ENCODE results near the gene ITGBL1. TPM values are rescaled to one million over a fixed set of nuclear protein-coding genes. Genes with fewer than 3 reads are reported as not detected.

Gene ITGBL1
- polyA plus RNA-seq, 4 donors, result 0.06 to 0.73 TPM; not detected in 2

- no peak for DNase-seq
- no peak for FAIRE-seq
- Histone ChIP-seq H3K9me3 (ENCODE audit: control insufficient read depth in 2 of 2, insufficient read depth in 1 of 2, low read depth in 1 of 2, low read length in 1 of 2) (no peaks in the 10 kb centered on the region), H3K36me3 (ENCODE audit: control insufficient read depth in 3 of 3, insufficient read depth in 2 of 3, low read depth in 1 of 3, low read length in 3 of 3) (no peaks in the 10 kb centered on the region), H3K4me1 (ENCODE audit: control insufficient read depth in 3 of 3, insufficient read depth in 2 of 3, low read depth in 1 of 3, low read length in 2 of 3) (no peaks in the 10 kb centered on the region), H3K27me3 (ENCODE audit: control insufficient read depth in 3 of 3, insufficient read depth in 3 of 3, low read length in 3 of 3) (no peaks in the 10 kb centered on the region), H3K27ac (ENCODE audit: low read depth in 1 of 3, low read length in 2 of 3) (no peak overlapping the region), H3K4me3 (ENCODE audit: low read depth in 1 of 3, low read length in 3 of 3) (no peak overlapping the region)
- WGBS, 3 donors, result 64 to 85% (median 74%) methylated on average over 3 of the region's 3 CpGs
These were observed 13.4 kb downstream of the ITGBL1 start for GRCh38 chr13:101465877-101466276.

GRCh38 chr13:101467415-101467814, 14.9 kb downstream of the ITGBL1 start:
- Histone ChIP-seq H3K4me1 (ENCODE audit: control insufficient read depth in 3 of 3, insufficient read depth in 2 of 3, low read depth in 1 of 3, low read length in 2 of 3) (no peaks in the 10 kb centered on the region), H3K36me3 (ENCODE audit: control insufficient read depth in 3 of 3, insufficient read depth in 2 of 3, low read depth in 1 of 3, low read length in 3 of 3) (no peaks in the 10 kb centered on the region), H3K4me3 (ENCODE audit: low read depth in 1 of 3, low read length in 3 of 3) (no peak overlapping the region), H3K27ac (ENCODE audit: low read depth in 1 of 3, low read length in 2 of 3) (no peak overlapping the region), H3K9me3 (ENCODE audit: control insufficient read depth in 2 of 2, insufficient read depth in 1 of 2, low read depth in 1 of 2, low read length in 1 of 2) (no peaks in the 10 kb centered on the region), H3K27me3 (ENCODE audit: control insufficient read depth in 3 of 3, insufficient read depth in 3 of 3, low read length in 3 of 3) (no peaks in the 10 kb centered on the region)
- WGBS, 3 donors, result 74 to 79% (median 78%) methylated on average over 4 of the region's 4 CpGs
- DNase-seq, result no peak
- no peak for FAIRE-seq

GRCh38 chr13:101473458-101473857, 21.0 kb downstream of the ITGBL1 start:
- FAIRE-seq, result no peak
- no peak overlapping the region for H3K4me3 ChIP-seq (ENCODE audit: low read depth in 1 of 3, low read length in 3 of 3)
- no peaks in the 10 kb centered on the region for H3K4me1 ChIP-seq (ENCODE audit: control insufficient read depth in 3 of 3, insufficient read depth in 2 of 3, low read depth in 1 of 3, low read length in 2 of 3)
- no peaks in the 10 kb centered on the region for H3K36me3 ChIP-seq (ENCODE audit: control insufficient read depth in 3 of 3, insufficient read depth in 2 of 3, low read depth in 1 of 3, low read length in 3 of 3)
- no peaks in the 10 kb centered on the region for H3K9me3 ChIP-seq (ENCODE audit: control insufficient read depth in 2 of 2, insufficient read depth in 1 of 2, low read depth in 1 of 2, low read length in 1 of 2)
- 63 to 74% (median 68%) methylated on average over 2 of the region's 2 CpGs for WGBS, 3 donors
- no peaks in the 10 kb centered on the region for H3K27me3 ChIP-seq (ENCODE audit: control insufficient read depth in 3 of 3, insufficient read depth in 3 of 3, low read length in 3 of 3)
- DNase-seq, result no peak
- H3K27ac ChIP-seq (ENCODE audit: low read depth in 1 of 3, low read length in 2 of 3), result no peak overlapping the region

GRCh38 chr13:101474419-101474957, 22.0 kb downstream of the ITGBL1 start:
- Histone ChIP-seq H3K4me1 (ENCODE audit: control insufficient read depth in 3 of 3, insufficient read depth in 2 of 3, low read depth in 1 of 3, low read length in 2 of 3) (no peaks in the 10 kb centered on the region), H3K27me3 (ENCODE audit: control insufficient read depth in 3 of 3, insufficient read depth in 3 of 3, low read length in 3 of 3) (no peaks in the 10 kb centered on the region), H3K36me3 (ENCODE audit: control insufficient read depth in 3 of 3, insufficient read depth in 2 of 3, low read depth in 1 of 3, low read length in 3 of 3) (no peaks in the 10 kb centered on the region), H3K4me3 (ENCODE audit: low read depth in 1 of 3, low read length in 3 of 3) (no peak overlapping the region), H3K27ac (ENCODE audit: low read depth in 1 of 3, low read length in 2 of 3) (no peak overlapping the region), H3K9me3 (ENCODE audit: control insufficient read depth in 2 of 2, insufficient read depth in 1 of 2, low read depth in 1 of 2, low read length in 1 of 2) (no peaks in the 10 kb centered on the region)
- FAIRE-seq (no peak), DNase-seq (no peak)
- 50 to 60% (median 60%) methylated on average over 2 of the region's 2 CpGs for WGBS, 3 donors

- Histone ChIP-seq H3K4me1 (ENCODE audit: control insufficient read depth in 3 of 3, insufficient read depth in 2 of 3, low read depth in 1 of 3, low read length in 2 of 3) (no peaks in the 10 kb centered on the region), H3K9me3 (ENCODE audit: control insufficient read depth in 2 of 2, insufficient read depth in 1 of 2, low read depth in 1 of 2, low read length in 1 of 2) (no peaks in the 10 kb centered on the region), H3K27ac (ENCODE audit: low read depth in 1 of 3, low read length in 2 of 3) (no peak overlapping the region), H3K4me3 (ENCODE audit: low read depth in 1 of 3, low read length in 3 of 3) (no peak overlapping the region), H3K36me3 (ENCODE audit: control insufficient read depth in 3 of 3, insufficient read depth in 2 of 3, low read depth in 1 of 3, low read length in 3 of 3) (no peaks in the 10 kb centered on the region), H3K27me3 (ENCODE audit: control insufficient read depth in 3 of 3, insufficient read depth in 3 of 3, low read length in 3 of 3) (no peaks in the 10 kb centered on the region)
- DNase-seq (no peak), FAIRE-seq (no peak)
These were observed 23.1 kb downstream of the ITGBL1 start for GRCh38 chr13:101475536-101475935.

GRCh38 chr13:101481421-101481820, 28.9 kb downstream of the ITGBL1 start:
- H3K4me3 ChIP-seq (ENCODE audit: low read depth in 1 of 3, low read length in 3 of 3), result no peak overlapping the region
- WGBS, 3 donors, result 39 to 66% (median 59%) methylated on average over 1 of the region's 1 CpG
- H3K36me3 ChIP-seq (ENCODE audit: control insufficient read depth in 3 of 3, insufficient read depth in 2 of 3, low read depth in 1 of 3, low read length in 3 of 3), result no peaks in the 10 kb centered on the region
- no peak for DNase-seq
- H3K4me1 ChIP-seq (ENCODE audit: control insufficient read depth in 3 of 3, insufficient read depth in 2 of 3, low read depth in 1 of 3, low read length in 2 of 3), result no peaks in the 10 kb centered on the region
- no peaks in the 10 kb centered on the region for H3K27me3 ChIP-seq (ENCODE audit: control insufficient read depth in 3 of 3, insufficient read depth in 3 of 3, low read length in 3 of 3)
- FAIRE-seq, result no peak
- no peaks in the 10 kb centered on the region for H3K9me3 ChIP-seq (ENCODE audit: control insufficient read depth in 2 of 2, insufficient read depth in 1 of 2, low read depth in 1 of 2, low read length in 1 of 2)
- no peak overlapping the region for H3K27ac ChIP-seq (ENCODE audit: low read depth in 1 of 3, low read length in 2 of 3)

GRCh38 chr13:101486708-101487437, 34.4 kb downstream of the ITGBL1 start:
- Histone ChIP-seq H3K4me3 (ENCODE audit: low read depth in 1 of 3, low read length in 3 of 3) (no peak overlapping the region), H3K27me3 (ENCODE audit: control insufficient read depth in 3 of 3, insufficient read depth in 3 of 3, low read length in 3 of 3) (no peaks in the 10 kb centered on the region), H3K27ac (ENCODE audit: low read depth in 1 of 3, low read length in 2 of 3) (no peak overlapping the region), H3K36me3 (ENCODE audit: control insufficient read depth in 3 of 3, insufficient read depth in 2 of 3, low read depth in 1 of 3, low read length in 3 of 3) (no peaks in the 10 kb centered on the region), H3K4me1 (ENCODE audit: control insufficient read depth in 3 of 3, insufficient read depth in 2 of 3, low read depth in 1 of 3, low read length in 2 of 3) (no peaks in the 10 kb centered on the region), H3K9me3 (ENCODE audit: control insufficient read depth in 2 of 2, insufficient read depth in 1 of 2, low read depth in 1 of 2, low read length in 1 of 2) (no peaks in the 10 kb centered on the region)
- peak in 1 of 2 donors; percentile 2 for DNase-seq
- 27 to 75% (median 67%) methylated on average over 1 of the region's 1 CpG for WGBS, 3 donors
- FAIRE-seq, result no peak

GRCh38 chr13:101487438-101487830, 35.0 kb downstream of the ITGBL1 start:
- DNase-seq (no peak), FAIRE-seq (no peak)
- no peaks in the 10 kb centered on the region for H3K27me3 ChIP-seq (ENCODE audit: control insufficient read depth in 3 of 3, insufficient read depth in 3 of 3, low read length in 3 of 3)
- no peak overlapping the region for H3K4me3 ChIP-seq (ENCODE audit: low read depth in 1 of 3, low read length in 3 of 3)
- H3K27ac ChIP-seq (ENCODE audit: low read depth in 1 of 3, low read length in 2 of 3), result no peak overlapping the region
- H3K36me3 ChIP-seq (ENCODE audit: control insufficient read depth in 3 of 3, insufficient read depth in 2 of 3, low read depth in 1 of 3, low read length in 3 of 3), result no peaks in the 10 kb centered on the region
- 80 to 93% (median 86%) methylated on average over 4 of the region's 4 CpGs for WGBS, 3 donors
- no peaks in the 10 kb centered on the region for H3K9me3 ChIP-seq (ENCODE audit: control insufficient read depth in 2 of 2, insufficient read depth in 1 of 2, low read depth in 1 of 2, low read length in 1 of 2)
- no peaks in the 10 kb centered on the region for H3K4me1 ChIP-seq (ENCODE audit: control insufficient read depth in 3 of 3, insufficient read depth in 2 of 3, low read depth in 1 of 3, low read length in 2 of 3)

- DNase-seq (no peak), FAIRE-seq (no peak)
- H3K27me3 ChIP-seq (ENCODE audit: control insufficient read depth in 3 of 3, insufficient read depth in 3 of 3, low read length in 3 of 3), result no peaks in the 10 kb centered on the region
- H3K36me3 ChIP-seq (ENCODE audit: control insufficient read depth in 3 of 3, insufficient read depth in 2 of 3, low read depth in 1 of 3, low read length in 3 of 3), result no peaks in the 10 kb centered on the region
- no peaks in the 10 kb centered on the region for H3K4me1 ChIP-seq (ENCODE audit: control insufficient read depth in 3 of 3, insufficient read depth in 2 of 3, low read depth in 1 of 3, low read length in 2 of 3)
- no peak overlapping the region for H3K27ac ChIP-seq (ENCODE audit: low read depth in 1 of 3, low read length in 2 of 3)
- H3K4me3 ChIP-seq (ENCODE audit: low read depth in 1 of 3, low read length in 3 of 3), result no peak overlapping the region
- 87 to 92% (median 89%) methylated on average over 1 of the region's 1 CpG for WGBS, 3 donors
- H3K9me3 ChIP-seq (ENCODE audit: control insufficient read depth in 2 of 2, insufficient read depth in 1 of 2, low read depth in 1 of 2, low read length in 1 of 2), result no peaks in the 10 kb centered on the region
These were observed 36.3 kb downstream of the ITGBL1 start for GRCh38 chr13:101488734-101489133.
